Chondrocyte (in vitro differentiated cells): Measurements from ENCODE around the gene RPS6KC1. TPM values are rescaled to one million over a fixed set of nuclear protein-coding genes. Genes with fewer than 3 reads are reported as not detected.

Source experiments
- DNase-seq: peaks from one replicate; pipeline ENCODE4 v3.0.0; 2021; ENCODE audit warnings: mixed read lengths, low spot score
- H3K27ac Mint-ChIP-seq: one replicate; pipeline ENCODE4 v1.8.0; 2021; ENCODE audit warnings: mild to moderate bottlenecking, moderate library complexity, mixed read lengths; ENCODE audit not compliant: unreplicated experiment
- H3K27me3 Mint-ChIP-seq: 2 replicates; pipeline ENCODE4 v1.8.0; 2021; ENCODE audit warnings: low read depth, mixed read lengths
- H3K36me3 Mint-ChIP-seq: 2 replicates; pipeline ENCODE4 v1.8.0; 2021; ENCODE audit warnings: low read depth, mixed read lengths
- H3K4me1 Mint-ChIP-seq: 2 replicates; pipeline ENCODE4 v1.8.0; 2021; ENCODE audit warnings: low read depth, mild to moderate bottlenecking, mixed read lengths
- H3K4me3 Mint-ChIP-seq: one replicate; pipeline ENCODE4 v1.8.0; 2021; ENCODE audit warnings: mild to moderate bottlenecking, moderate library complexity, mixed read lengths; ENCODE audit not compliant: unreplicated experiment
- H3K9me3 Mint-ChIP-seq: 2 replicates; pipeline ENCODE4 v1.8.0; 2021; ENCODE audit warnings: low read depth, mixed read lengths
- total RNA-seq: library from RNA; stranded (reverse); gene quantifications from 3 replicates; pipeline ENCODE4 v1.2.1, GENCODE V29; 2021
- TF ChIP-seq, protein P1 (sequence below): fragments of 200-600 bp; sonication (generic); IDR thresholded peaks from 2 replicates; pipeline ENCODE4 v1.5.0; 2021; ENCODE audit warnings: antibody characterized with exemption, mild to moderate bottlenecking, moderate library complexity

The RPS6KC1 gene
- total RNA-seq, 1 donor from 2014 or later = 22.1 TPM

DNA sequence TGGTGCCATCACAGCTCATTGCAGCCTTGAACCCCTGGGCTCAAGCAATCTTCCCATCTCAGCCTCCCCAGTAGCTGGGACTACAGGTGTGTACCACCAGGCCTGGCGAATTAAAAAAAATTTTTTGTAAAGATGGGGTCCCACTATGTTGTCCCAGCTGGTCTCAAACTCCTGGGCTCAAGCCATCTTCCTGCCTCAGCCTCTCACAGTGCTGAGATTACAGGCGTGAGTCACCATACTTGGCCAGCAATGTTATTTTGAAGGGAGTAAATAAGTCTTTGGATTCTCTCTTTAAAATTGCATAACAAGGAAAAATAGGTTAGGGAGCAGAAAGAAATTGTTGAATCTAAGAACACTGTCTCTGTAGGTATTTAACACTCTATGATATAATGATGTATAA is 111.3 kb downstream of the RPS6KC1 start:
- Mint-ChIP-seq H3K4me3 (no peak overlapping the region), H3K27me3 (no peaks in the 10 kb centered on the region), H3K9me3 (peaks cover 3% of the 10 kb centered on the region), H3K36me3 (peaks cover 2% of the 10 kb centered on the region), H3K27ac (no peak overlapping the region), H3K4me1 (peaks cover 17% of the 10 kb centered on the region)
- no peak for DNase-seq
- TF ChIP-seq, protein P1, sequence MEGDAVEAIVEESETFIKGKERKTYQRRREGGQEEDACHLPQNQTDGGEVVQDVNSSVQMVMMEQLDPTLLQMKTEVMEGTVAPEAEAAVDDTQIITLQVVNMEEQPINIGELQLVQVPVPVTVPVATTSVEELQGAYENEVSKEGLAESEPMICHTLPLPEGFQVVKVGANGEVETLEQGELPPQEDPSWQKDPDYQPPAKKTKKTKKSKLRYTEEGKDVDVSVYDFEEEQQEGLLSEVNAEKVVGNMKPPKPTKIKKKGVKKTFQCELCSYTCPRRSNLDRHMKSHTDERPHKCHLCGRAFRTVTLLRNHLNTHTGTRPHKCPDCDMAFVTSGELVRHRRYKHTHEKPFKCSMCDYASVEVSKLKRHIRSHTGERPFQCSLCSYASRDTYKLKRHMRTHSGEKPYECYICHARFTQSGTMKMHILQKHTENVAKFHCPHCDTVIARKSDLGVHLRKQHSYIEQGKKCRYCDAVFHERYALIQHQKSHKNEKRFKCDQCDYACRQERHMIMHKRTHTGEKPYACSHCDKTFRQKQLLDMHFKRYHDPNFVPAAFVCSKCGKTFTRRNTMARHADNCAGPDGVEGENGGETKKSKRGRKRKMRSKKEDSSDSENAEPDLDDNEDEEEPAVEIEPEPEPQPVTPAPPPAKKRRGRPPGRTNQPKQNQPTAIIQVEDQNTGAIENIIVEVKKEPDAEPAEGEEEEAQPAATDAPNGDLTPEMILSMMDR = no peak

DNA sequence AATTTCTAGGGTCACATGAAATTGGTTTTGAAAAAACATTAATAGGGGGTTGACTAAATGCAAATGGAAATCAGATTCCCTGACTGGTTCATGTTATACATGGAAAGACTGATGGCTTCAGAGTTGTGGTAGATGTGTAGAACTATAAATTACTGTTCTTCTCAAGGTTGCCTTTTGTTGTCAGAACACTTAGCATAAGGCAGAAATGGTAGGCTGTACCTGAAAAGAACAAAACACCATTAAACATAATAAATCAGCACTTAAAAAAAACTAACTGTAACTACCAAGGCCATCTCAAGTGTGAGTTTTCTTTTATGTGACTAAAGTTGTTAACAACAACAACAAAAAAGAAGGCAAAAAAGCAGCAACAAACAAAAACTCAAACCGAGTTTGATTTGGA is 111.8 kb downstream of the RPS6KC1 start:
- Mint-ChIP-seq H3K36me3 (peaks cover 2% of the 10 kb centered on the region), H3K4me3 (no peak overlapping the region), H3K27ac (no peak overlapping the region), H3K27me3 (no peaks in the 10 kb centered on the region), H3K9me3 (peaks cover 3% of the 10 kb centered on the region), H3K4me1 (peaks cover 17% of the 10 kb centered on the region)
- no peak for DNase-seq
- TF ChIP-seq, protein P1 = no peak

DNA sequence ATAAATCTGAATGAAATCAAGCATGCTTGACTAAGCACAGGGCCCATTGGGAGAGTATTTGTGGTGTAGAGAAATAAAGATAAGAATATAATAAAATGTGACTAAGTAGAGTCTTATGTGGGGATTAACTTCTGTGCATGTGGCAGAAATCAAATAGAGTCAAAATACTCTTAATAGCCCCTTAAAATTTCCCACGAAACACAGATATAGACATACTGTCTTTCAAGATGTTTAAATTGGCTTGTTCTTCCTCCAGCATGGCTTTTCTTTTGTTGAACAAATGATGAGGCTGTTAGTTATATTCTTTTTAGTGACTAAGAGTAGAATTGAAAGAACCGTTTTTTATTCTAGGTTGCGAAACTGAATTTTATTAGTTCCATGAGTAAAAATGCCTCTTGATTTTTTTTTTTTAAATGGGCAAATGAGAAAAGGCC is 112.3 kb downstream of the RPS6KC1 start:
- Mint-ChIP-seq H3K9me3 (peaks cover 3% of the 10 kb centered on the region), H3K4me3 (no peak overlapping the region), H3K27ac (no peak overlapping the region), H3K4me1 (peaks cover 14% of the 10 kb centered on the region), H3K36me3 (peaks cover 2% of the 10 kb centered on the region), H3K27me3 (no peaks in the 10 kb centered on the region)
- TF ChIP-seq, protein P1 = no peak
- no peak for DNase-seq

DNA sequence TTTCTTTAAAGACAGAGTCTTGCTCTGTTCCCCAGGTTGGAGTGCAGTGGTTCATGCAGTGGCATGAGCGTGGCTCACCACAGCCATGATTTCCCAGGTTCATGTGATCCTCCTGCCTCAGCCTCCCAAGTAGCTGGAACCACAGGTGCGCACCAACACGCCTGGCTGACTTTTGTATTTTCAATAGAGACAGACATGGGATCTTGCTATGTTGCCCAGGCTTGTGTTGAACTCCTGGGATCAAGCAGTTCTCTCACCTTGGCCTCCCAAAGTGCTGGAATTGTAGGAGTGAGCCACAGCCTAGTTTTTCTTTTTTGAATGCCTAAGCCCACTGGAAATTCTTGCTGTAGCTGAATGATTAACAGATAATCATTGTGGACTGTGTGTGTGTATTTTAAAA is 113.5 kb downstream of the RPS6KC1 start:
- H3K4me1 Mint-ChIP-seq = peaks cover 8% of the 10 kb centered on the region
- no peak overlapping the region for H3K4me3 Mint-ChIP-seq
- TF ChIP-seq, protein P1 = no peak
- DNase-seq = no peak
- no peak overlapping the region for H3K27ac Mint-ChIP-seq
- no peaks in the 10 kb centered on the region for H3K27me3 Mint-ChIP-seq
- peaks cover 3% of the 10 kb centered on the region for H3K9me3 Mint-ChIP-seq
- H3K36me3 Mint-ChIP-seq = peaks cover 2% of the 10 kb centered on the region

DNA sequence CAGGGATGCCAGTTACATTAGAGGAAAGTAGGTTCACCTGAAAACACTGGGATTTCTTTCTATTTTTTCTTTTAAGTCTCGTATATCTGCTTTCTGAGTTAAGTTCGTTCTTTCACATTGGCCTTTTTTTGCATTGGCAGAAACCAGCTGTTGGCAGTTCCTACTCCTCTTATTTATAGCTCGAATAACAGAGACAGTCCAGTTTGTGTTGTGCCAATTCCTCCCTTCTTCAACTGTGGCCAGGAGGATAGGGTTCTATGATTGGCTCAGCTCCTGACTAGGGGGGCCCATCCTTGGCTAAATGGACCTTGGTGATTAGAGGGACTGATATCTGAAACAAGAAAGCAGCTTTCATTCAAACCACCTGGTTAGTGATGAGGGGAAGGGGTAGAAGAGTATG is 115.8 kb downstream of the RPS6KC1 start:
- no peaks in the 10 kb centered on the region for H3K27me3 Mint-ChIP-seq
- H3K36me3 Mint-ChIP-seq = peaks cover 2% of the 10 kb centered on the region
- TF ChIP-seq, protein P1 = no peak
- DNase-seq = no peak
- no peaks in the 10 kb centered on the region for H3K9me3 Mint-ChIP-seq
- no peak overlapping the region for H3K27ac Mint-ChIP-seq
- peaks cover 21% of the 10 kb centered on the region for H3K4me1 Mint-ChIP-seq
- H3K4me3 Mint-ChIP-seq = no peak overlapping the region
